ENCODE results near the gene SSRP1.

The SSRP1 gene

DNA sequence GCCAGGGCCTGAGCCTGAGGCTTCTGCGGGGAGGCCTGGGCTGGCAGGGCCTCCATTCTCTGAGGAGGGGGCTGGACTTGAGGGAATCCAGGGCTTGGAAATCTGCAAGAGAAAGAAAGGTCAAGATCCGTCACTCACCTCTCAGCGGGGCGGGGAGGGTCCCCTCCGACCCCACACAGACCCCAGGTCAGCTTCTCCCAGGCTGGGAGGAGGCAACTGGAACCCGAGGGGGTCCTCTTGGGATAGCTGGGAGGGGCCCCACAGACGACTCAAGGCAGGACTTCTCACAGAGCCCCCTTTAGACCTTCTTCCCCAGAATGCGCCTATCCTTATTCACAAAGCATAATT lies 21.9 kb downstream of the SSRP1 start:
- Histone ChIP-seq H3K27ac (ENCODE audit: low read length) (no peak overlapping the region), H3K36me3 (ENCODE audit: control insufficient read depth in 2 of 2, insufficient read depth in 2 of 2, low read length in 2 of 2) (peaks cover 49 to 58% of the 10 kb centered on the region in 2 donors), H3K9ac (ENCODE audit: low read length in 2 of 2) (no peak overlapping the region), H3K27me3 (ENCODE audit: control insufficient read depth in 1 of 2, insufficient read depth in 2 of 2, low read length in 2 of 2) (no peaks in the 10 kb centered on the region), H3K9me3 (ENCODE audit: control insufficient read depth in 2 of 2, low read length in 2 of 2) (no peaks in the 10 kb centered on the region), H3K4me1 (ENCODE audit: control insufficient read depth, insufficient read depth, low read length) (peaks cover 57% of the 10 kb centered on the region), H3K4me3 (ENCODE audit: low read length in 2 of 2) (no peak overlapping the region)

DNA sequence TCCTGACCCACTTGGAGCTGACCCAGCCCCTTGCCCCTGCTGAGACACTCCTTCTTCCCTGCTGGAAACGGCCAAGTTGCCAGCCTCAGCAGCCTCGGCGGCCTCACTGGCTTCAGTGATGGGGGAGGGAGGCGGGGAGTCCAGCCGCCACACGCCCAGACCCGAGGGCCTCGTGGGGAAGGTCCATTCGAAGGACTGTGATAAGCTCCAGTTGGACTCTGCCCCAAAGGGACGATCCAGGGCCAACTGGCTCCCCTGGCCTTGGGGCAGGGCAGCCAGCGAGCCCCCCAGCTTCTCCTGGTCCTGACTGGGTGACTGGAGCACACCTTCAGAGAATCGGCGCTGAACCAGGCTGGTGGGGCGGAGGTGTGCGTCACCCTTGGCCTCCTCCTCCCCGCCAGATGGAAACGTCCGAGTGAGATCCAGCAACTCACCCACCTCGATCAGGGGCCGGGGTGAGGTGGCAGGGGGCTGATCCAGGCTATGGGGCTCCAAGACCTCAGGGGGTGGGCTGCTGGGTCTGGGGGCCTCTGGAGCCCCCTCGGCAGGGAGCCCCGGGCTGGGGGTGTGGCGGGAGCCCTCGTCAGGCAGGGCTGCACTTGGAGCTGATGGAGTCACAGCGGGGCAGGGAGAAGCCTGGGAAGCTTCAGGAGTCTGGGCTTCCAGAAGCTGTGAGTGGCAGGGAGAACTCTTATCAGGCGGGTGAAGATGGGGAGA lies 22.5 kb downstream of the SSRP1 start:
- peaks cover 49 to 57% of the 10 kb centered on the region in 2 donors for H3K36me3 ChIP-seq (ENCODE audit: control insufficient read depth in 2 of 2, insufficient read depth in 2 of 2, low read length in 2 of 2)
- no peak overlapping the region for H3K9ac ChIP-seq (ENCODE audit: low read length in 2 of 2)
- H3K9me3 ChIP-seq (ENCODE audit: control insufficient read depth in 2 of 2, low read length in 2 of 2): no peaks in the 10 kb centered on the region
- peaks cover 54% of the 10 kb centered on the region for H3K4me1 ChIP-seq (ENCODE audit: control insufficient read depth, insufficient read depth, low read length)
- no peak overlapping the region for H3K4me3 ChIP-seq (ENCODE audit: low read length in 2 of 2)
- H3K27me3 ChIP-seq (ENCODE audit: control insufficient read depth in 1 of 2, insufficient read depth in 2 of 2, low read length in 2 of 2): no peaks in the 10 kb centered on the region
- no peak overlapping the region for H3K27ac ChIP-seq (ENCODE audit: low read length)

GRCh38 chr11:57312511-57313021 lies 23.1 kb downstream of the SSRP1 start:
- Histone ChIP-seq H3K9ac (ENCODE audit: low read length in 2 of 2) (no peak overlapping the region), H3K27me3 (ENCODE audit: control insufficient read depth in 1 of 2, insufficient read depth in 2 of 2, low read length in 2 of 2) (no peaks in the 10 kb centered on the region), H3K36me3 (ENCODE audit: control insufficient read depth in 2 of 2, insufficient read depth in 2 of 2, low read length in 2 of 2) (peaks cover 46 to 54% of the 10 kb centered on the region in 2 donors), H3K4me3 (ENCODE audit: low read length in 2 of 2) (no peak overlapping the region), H3K4me1 (ENCODE audit: control insufficient read depth, insufficient read depth, low read length) (peaks cover 47% of the 10 kb centered on the region), H3K27ac (ENCODE audit: low read length) (peak overlapping the region; percentile 78), H3K9me3 (ENCODE audit: control insufficient read depth in 2 of 2, low read length in 2 of 2) (no peaks in the 10 kb centered on the region)

- no peaks in the 10 kb centered on the region for H3K9me3 ChIP-seq (ENCODE audit: control insufficient read depth in 2 of 2, low read length in 2 of 2)
- H3K4me3 ChIP-seq (ENCODE audit: low read length in 2 of 2): peak overlapping the region; percentile 56 to 66
- H3K36me3 ChIP-seq (ENCODE audit: control insufficient read depth in 2 of 2, insufficient read depth in 2 of 2, low read length in 2 of 2): peaks cover 34 to 41% of the 10 kb centered on the region in 2 donors
- H3K27ac ChIP-seq (ENCODE audit: low read length): peak overlapping the region; percentile 78
- H3K27me3 ChIP-seq (ENCODE audit: control insufficient read depth in 1 of 2, insufficient read depth in 2 of 2, low read length in 2 of 2): no peaks in the 10 kb centered on the region
- H3K4me1 ChIP-seq (ENCODE audit: control insufficient read depth, insufficient read depth, low read length): peaks cover 43% of the 10 kb centered on the region
- peak overlapping the region; percentile 1 to 51 for H3K9ac ChIP-seq (ENCODE audit: low read length in 2 of 2)
These were observed 24.4 kb downstream of the SSRP1 start for GRCh38 chr11:57311109-57311936.

DNA sequence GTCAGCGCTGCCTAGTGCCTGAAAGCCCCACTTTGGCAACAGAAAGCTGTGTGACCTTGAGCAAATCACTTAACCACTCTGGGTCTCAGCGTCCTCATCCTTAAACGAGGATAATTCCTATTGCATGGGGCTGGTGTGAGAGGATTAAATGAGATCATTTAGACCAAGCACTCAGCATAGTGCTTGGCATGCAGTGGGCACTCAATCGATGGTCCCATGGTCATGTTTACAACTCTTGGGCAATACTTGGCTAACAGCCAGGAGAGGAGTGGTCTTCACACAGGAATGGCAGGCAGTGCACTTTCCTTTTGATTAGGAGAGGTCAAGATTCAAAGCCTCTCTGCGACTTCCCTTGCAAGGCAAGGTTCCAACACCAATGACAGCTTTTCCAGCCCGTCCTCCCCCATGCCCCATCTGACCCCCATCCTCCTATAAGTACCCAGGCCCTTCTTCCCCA lies 25.0 kb downstream of the SSRP1 start:
- peak overlapping the region; percentile 1 to 47 for H3K9ac ChIP-seq (ENCODE audit: low read length in 2 of 2)
- H3K4me1 ChIP-seq (ENCODE audit: control insufficient read depth, insufficient read depth, low read length): peaks cover 41% of the 10 kb centered on the region

GRCh38 chr11:57310091-57310490 lies 25.6 kb downstream of the SSRP1 start:
- Histone ChIP-seq H3K27me3 (ENCODE audit: control insufficient read depth in 1 of 2, insufficient read depth in 2 of 2, low read length in 2 of 2) (no peaks in the 10 kb centered on the region), H3K36me3 (ENCODE audit: control insufficient read depth in 2 of 2, insufficient read depth in 2 of 2, low read length in 2 of 2) (peaks cover 28 to 37% of the 10 kb centered on the region in 2 donors), H3K9ac (ENCODE audit: low read length in 2 of 2) (peak overlapping the region in 1 of 2 donors; percentile 1), H3K9me3 (ENCODE audit: control insufficient read depth in 2 of 2, low read length in 2 of 2) (no peaks in the 10 kb centered on the region), H3K4me3 (ENCODE audit: low read length in 2 of 2) (no peak overlapping the region), H3K4me1 (ENCODE audit: control insufficient read depth, insufficient read depth, low read length) (peaks cover 44% of the 10 kb centered on the region), H3K27ac (ENCODE audit: low read length) (peak overlapping the region; percentile 78)

More for the DNA sequence above, 25.0 kb downstream of the SSRP1 start:
- H3K27ac ChIP-seq (ENCODE audit: low read length): peak overlapping the region; percentile 78
- H3K36me3 ChIP-seq (ENCODE audit: control insufficient read depth in 2 of 2, insufficient read depth in 2 of 2, low read length in 2 of 2): peaks cover 28 to 36% of the 10 kb centered on the region in 2 donors
- no peaks in the 10 kb centered on the region for H3K9me3 ChIP-seq (ENCODE audit: control insufficient read depth in 2 of 2, low read length in 2 of 2)
- H3K4me3 ChIP-seq (ENCODE audit: low read length in 2 of 2): peak overlapping the region; percentile 56 to 66
- H3K27me3 ChIP-seq (ENCODE audit: control insufficient read depth in 1 of 2, insufficient read depth in 2 of 2, low read length in 2 of 2): no peaks in the 10 kb centered on the region

DNA sequence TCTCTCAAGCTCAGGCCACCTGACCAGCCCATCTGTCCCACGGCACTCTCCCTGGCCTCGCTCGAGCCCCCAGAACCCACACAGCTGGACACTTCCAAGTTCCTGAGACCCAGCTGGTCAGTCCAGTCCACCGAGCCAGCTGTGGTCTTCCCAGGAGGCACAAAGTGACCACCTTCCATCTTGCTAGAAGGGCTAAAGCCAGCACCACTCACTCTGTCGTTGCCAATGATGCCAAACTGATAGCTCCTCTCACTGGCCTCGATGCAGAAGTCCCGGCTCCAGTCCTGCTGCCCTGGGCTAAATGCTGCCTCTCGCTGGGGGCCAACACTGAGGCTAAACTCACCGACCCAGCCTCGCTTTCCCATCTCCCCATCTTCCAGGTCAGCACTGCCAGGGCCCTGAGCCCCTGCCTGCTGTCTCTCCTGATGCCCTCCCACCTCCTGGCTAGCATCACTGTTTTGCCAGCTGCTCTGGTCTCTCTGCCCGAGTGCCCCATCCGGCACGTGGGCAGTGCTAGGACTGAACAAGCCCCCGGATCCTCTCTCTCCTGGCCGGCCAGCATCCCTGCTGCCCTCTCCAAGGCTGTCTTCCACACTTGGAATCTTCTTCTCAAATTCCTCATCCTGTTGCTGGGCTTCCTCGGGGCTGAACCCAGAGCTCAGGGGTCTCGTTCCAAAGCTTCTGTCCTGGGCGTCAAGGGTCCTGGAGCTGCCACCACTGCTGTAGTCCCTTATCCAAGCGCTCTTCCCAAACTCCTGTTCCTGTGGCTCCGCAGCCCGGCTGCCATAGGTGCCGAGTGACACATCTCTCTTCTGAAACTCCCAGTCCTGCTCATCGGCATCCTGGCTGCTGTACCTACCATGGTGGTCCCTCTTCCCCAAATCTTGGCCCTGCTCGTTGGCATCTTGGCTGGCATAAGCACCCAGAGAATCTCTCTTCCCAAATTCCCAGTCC lies 26.3 kb downstream of the SSRP1 start:
- Histone ChIP-seq H3K4me1 (ENCODE audit: control insufficient read depth, insufficient read depth, low read length) (peaks cover 46% of the 10 kb centered on the region), H3K9me3 (ENCODE audit: control insufficient read depth in 2 of 2, low read length in 2 of 2) (no peaks in the 10 kb centered on the region), H3K36me3 (ENCODE audit: control insufficient read depth in 2 of 2, insufficient read depth in 2 of 2, low read length in 2 of 2) (peaks cover 22 to 33% of the 10 kb centered on the region in 2 donors), H3K9ac (ENCODE audit: low read length in 2 of 2) (no peak overlapping the region), H3K4me3 (ENCODE audit: low read length in 2 of 2) (peak overlapping the region in 1 of 2 donors; percentile 25), H3K27ac (ENCODE audit: low read length) (peak overlapping the region; percentile 41), H3K27me3 (ENCODE audit: control insufficient read depth in 1 of 2, insufficient read depth in 2 of 2, low read length in 2 of 2) (no peaks in the 10 kb centered on the region)

DNA sequence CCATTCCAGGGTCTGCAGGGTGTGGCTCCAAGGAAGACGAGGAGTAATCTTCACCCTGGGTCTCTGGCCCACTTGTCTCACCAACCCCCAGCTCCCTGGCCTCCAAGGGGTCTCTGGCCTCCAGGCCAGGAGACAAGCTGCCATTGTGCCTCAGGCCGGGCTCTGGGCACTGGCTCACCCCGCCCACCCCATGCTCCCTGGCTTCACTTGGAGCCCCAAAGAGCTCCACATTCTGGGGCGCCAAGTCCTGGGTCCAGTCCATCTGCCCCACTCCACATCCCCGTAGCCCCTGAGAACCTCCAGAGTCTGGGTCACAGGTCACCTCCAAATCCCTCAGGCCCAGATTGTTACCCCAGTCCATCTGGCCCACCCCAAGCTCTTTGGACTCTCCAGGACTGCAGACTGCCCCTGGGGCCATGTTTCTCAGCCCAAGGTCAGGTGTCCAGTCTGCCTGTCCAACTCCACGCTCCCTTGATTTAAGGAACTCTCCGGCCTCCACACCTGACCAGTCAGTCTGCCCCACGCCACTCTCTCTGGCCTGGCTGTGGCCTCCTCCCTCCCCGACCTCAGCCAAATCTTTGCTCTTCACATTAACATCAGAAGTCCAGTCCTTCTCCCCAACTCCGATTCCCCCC lies 27.1 kb downstream of the SSRP1 start:
- peaks cover 18 to 26% of the 10 kb centered on the region in 2 donors for H3K36me3 ChIP-seq (ENCODE audit: control insufficient read depth in 2 of 2, insufficient read depth in 2 of 2, low read length in 2 of 2)
- no peak overlapping the region for H3K4me3 ChIP-seq (ENCODE audit: low read length in 2 of 2)
- H3K27ac ChIP-seq (ENCODE audit: low read length): no peak overlapping the region
- H3K9me3 ChIP-seq (ENCODE audit: control insufficient read depth in 2 of 2, low read length in 2 of 2): no peaks in the 10 kb centered on the region
- no peaks in the 10 kb centered on the region for H3K27me3 ChIP-seq (ENCODE audit: control insufficient read depth in 1 of 2, insufficient read depth in 2 of 2, low read length in 2 of 2)
- peaks cover 49% of the 10 kb centered on the region for H3K4me1 ChIP-seq (ENCODE audit: control insufficient read depth, insufficient read depth, low read length)
- H3K9ac ChIP-seq (ENCODE audit: low read length in 2 of 2): no peak overlapping the region

DNA sequence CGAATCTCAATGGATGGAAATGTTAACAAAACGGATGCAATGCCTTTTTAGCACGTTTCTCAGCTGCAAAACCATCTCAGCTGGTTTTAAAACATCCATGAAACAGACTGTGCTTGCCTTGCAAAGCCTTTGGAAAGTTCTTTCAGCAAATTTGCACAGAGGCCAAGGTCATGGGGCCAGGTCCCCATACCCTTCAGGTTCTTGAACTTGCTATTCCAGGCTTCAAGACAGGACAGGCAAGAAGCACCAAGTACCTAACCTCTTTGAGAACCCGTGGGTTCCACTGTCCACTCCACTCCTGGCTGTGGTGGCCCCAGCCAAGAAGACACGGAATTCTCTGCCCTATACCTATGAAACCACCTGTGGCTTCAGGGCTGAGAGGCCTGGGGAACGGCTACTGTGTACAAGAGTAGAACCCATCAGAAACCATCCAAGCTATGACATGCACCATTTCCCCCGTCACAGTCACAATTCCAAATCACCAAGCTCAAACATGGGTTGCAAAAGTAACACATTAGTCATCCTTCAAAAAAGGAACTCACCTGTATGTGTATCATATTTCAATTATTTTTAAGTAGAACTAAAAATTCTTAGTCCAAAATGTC lies 27.9 kb downstream of the SSRP1 start:
- Histone ChIP-seq H3K4me1 (ENCODE audit: control insufficient read depth, insufficient read depth, low read length) (peaks cover 49% of the 10 kb centered on the region), H3K36me3 (ENCODE audit: control insufficient read depth in 2 of 2, insufficient read depth in 2 of 2, low read length in 2 of 2) (peaks cover 17 to 26% of the 10 kb centered on the region in 2 donors), H3K9me3 (ENCODE audit: control insufficient read depth in 2 of 2, low read length in 2 of 2) (no peaks in the 10 kb centered on the region), H3K9ac (ENCODE audit: low read length in 2 of 2) (no peak overlapping the region), H3K27me3 (ENCODE audit: control insufficient read depth in 1 of 2, insufficient read depth in 2 of 2, low read length in 2 of 2) (no peaks in the 10 kb centered on the region), H3K4me3 (ENCODE audit: low read length in 2 of 2) (no peak overlapping the region), H3K27ac (ENCODE audit: low read length) (no peak overlapping the region)

All from stomach smooth muscle (tissue), 2 donors.